H9 (cell line): ENCODE measurements around the gene TYW3. TPM values are rescaled to one million over a fixed set of nuclear protein-coding genes. Genes with fewer than 3 reads are reported as not detected.

Experiments
- DNase-seq: peaks from one replicate; pipeline ENCODE4 v3.0.0-alpha.2; 2017
- H2AFZ ChIP-seq: one replicate; pipeline ENCODE4 v1.6.1; 2013; ENCODE audit warnings: mild to moderate bottlenecking, low read length, control low read depth, moderate library complexity
- H2AK5ac ChIP-seq: 2 replicates; pipeline ENCODE4 v1.6.1; 2013; ENCODE audit warnings: low read length, control low read depth, mixed read lengths; ENCODE audit not compliant: insufficient read length
- H2BK120ac ChIP-seq: one replicate; pipeline ENCODE4 v1.6.1; 2013; ENCODE audit warnings: low read depth, mild to moderate bottlenecking, low read length, control low read depth, inconsistent platforms; ENCODE audit not compliant: poor library complexity, severe bottlenecking
- H2BK12ac ChIP-seq: 2 replicates; pipeline ENCODE4 v1.6.1; 2013; ENCODE audit warnings: low read length, control low read depth, mixed read lengths, low read depth; ENCODE audit not compliant: insufficient read length
- H2BK15ac ChIP-seq: 2 replicates; pipeline ENCODE4 v1.6.1; 2013; ENCODE audit warnings: low read depth, low read length, control low read depth
- H2BK20ac ChIP-seq: one replicate; pipeline ENCODE4 v1.6.1; 2013; ENCODE audit warnings: low read depth, mild to moderate bottlenecking, low read length, control low read depth, inconsistent platforms; ENCODE audit not compliant: poor library complexity, severe bottlenecking
- H2BK5ac ChIP-seq: 2 replicates; pipeline ENCODE4 v1.6.1; 2013; ENCODE audit warnings: low read length, control low read depth, mixed read lengths; ENCODE audit not compliant: insufficient read length
- H3K14ac ChIP-seq: 2 replicates; pipeline ENCODE4 v1.6.1; 2013; ENCODE audit warnings: low read length, control low read depth; ENCODE audit not compliant: insufficient read depth
- H3K18ac ChIP-seq: 2 replicates; pipeline ENCODE4 v1.6.1; 2013; ENCODE audit warnings: low read depth, mild to moderate bottlenecking, mixed read lengths, low read length, control low read depth; ENCODE audit not compliant: insufficient read length
- H3K23ac ChIP-seq: 2 replicates; pipeline ENCODE4 v1.6.1; 2013; ENCODE audit warnings: low read length, control low read depth, mixed read lengths, low read depth; ENCODE audit not compliant: insufficient read length
- H3K23me2 ChIP-seq: 2 replicates; pipeline ENCODE4 v1.6.1; 2013; ENCODE audit warnings: low read depth, mild to moderate bottlenecking, mixed read lengths, low read length, control low read depth; ENCODE audit not compliant: insufficient read length, poor library complexity, severe bottlenecking
- H3K27ac ChIP-seq: 2 replicates; pipeline ENCODE4 v1.5.1; 2013; ENCODE audit warnings: low read length, control low read depth, mixed read lengths, low read depth; ENCODE audit not compliant: insufficient read length
- H3K27me3 ChIP-seq: 2 replicates; pipeline ENCODE4 v1.6.1; 2013; ENCODE audit warnings: low read length, control low read depth, inconsistent platforms; ENCODE audit not compliant: insufficient read depth
- H3K4ac ChIP-seq: 2 replicates; pipeline ENCODE4 v1.6.1; 2013; ENCODE audit warnings: low read depth, mild to moderate bottlenecking, control low read depth, inconsistent platforms, low read length, moderate library complexity
- H3K4me1 ChIP-seq: 2 replicates; pipeline ENCODE4 v1.6.1; 2013; ENCODE audit warnings: low read length, control low read depth, inconsistent platforms; ENCODE audit not compliant: insufficient read depth
- H3K4me2 ChIP-seq: 2 replicates; pipeline ENCODE4 v1.6.1; 2013; ENCODE audit warnings: low read length, control low read depth, mixed read lengths; ENCODE audit not compliant: insufficient read length, insufficient read depth
- H3K56ac ChIP-seq: 2 replicates; pipeline ENCODE4 v1.6.1; 2013; ENCODE audit warnings: low read depth, mild to moderate bottlenecking, mixed read lengths, low read length, control low read depth; ENCODE audit not compliant: insufficient read length
- H3K79me1 ChIP-seq: 2 replicates; pipeline ENCODE4 v1.6.1; 2013; ENCODE audit warnings: low read depth, mild to moderate bottlenecking, moderate library complexity, low read length, control low read depth, inconsistent platforms; ENCODE audit not compliant: insufficient read depth, poor library complexity, severe bottlenecking
- H3K79me2 ChIP-seq: 2 replicates; pipeline ENCODE4 v1.6.1; 2013; ENCODE audit warnings: low read length, control low read depth, inconsistent platforms; ENCODE audit not compliant: insufficient read depth
- H3K9ac ChIP-seq: 2 replicates; pipeline ENCODE4 v1.6.1; 2013; ENCODE audit warnings: low read length, control low read depth, mixed read lengths; ENCODE audit not compliant: insufficient read length; ENCODE audit errors: extremely low read depth
- H3K9me3 ChIP-seq: one replicate; pipeline ENCODE4 v1.6.1; 2013; ENCODE audit warnings: low read depth, low read length, inconsistent platforms; ENCODE audit not compliant: control insufficient read depth
- H3T11ph ChIP-seq: one replicate; pipeline ENCODE4 v1.6.1; 2013; ENCODE audit warnings: mild to moderate bottlenecking, low read length, control low read depth, inconsistent platforms
- H4K20me1 ChIP-seq: one replicate; pipeline ENCODE4 v1.6.1; 2013; ENCODE audit not compliant: control insufficient read depth, insufficient read length, insufficient read depth
- H4K5ac ChIP-seq: 2 replicates; pipeline ENCODE4 v1.6.1; 2013; ENCODE audit warnings: low read depth, mild to moderate bottlenecking, mixed read lengths, low read length, control low read depth; ENCODE audit not compliant: insufficient read length
- H4K8ac ChIP-seq: replicated peaks from 2 replicates; pipeline ENCODE4 v1.6.1; 2013; ENCODE audit warnings: low read length, control low read depth, mixed read lengths, low read depth; ENCODE audit not compliant: insufficient read length
- H4K91ac ChIP-seq: 2 replicates; pipeline ENCODE4 v1.6.1; 2013; ENCODE audit warnings: low read depth, mild to moderate bottlenecking, moderate library complexity, mixed read lengths, low read length, control low read depth; ENCODE audit not compliant: insufficient read length
- H3K27ac Mint-ChIP-seq, 3 experiments: 2 replicates in 2 of 3; 3 replicates in 1 of 3; pipeline ENCODE4 v1.8.0; 2020 to 2021; ENCODE audit warnings: mixed read lengths in 3 of 3, mild to moderate bottlenecking in 1 of 3, moderate library complexity in 1 of 3
- H3K27me3 Mint-ChIP-seq: 2 replicates; pipeline ENCODE4 v1.8.0; 2021; ENCODE audit warnings: low read depth, mild to moderate bottlenecking, moderate library complexity, mixed read lengths
- H3K36me3 Mint-ChIP-seq, 3 experiments: 2 replicates in 2 of 3; 3 replicates in 1 of 3; pipeline ENCODE4 v1.8.0; 2020 to 2021; ENCODE audit warnings: low read depth in 3 of 3, mixed read lengths in 3 of 3; ENCODE audit not compliant: insufficient read depth in 1 of 3
- H3K4me1 Mint-ChIP-seq, 2 experiments: 2 replicates each; pipeline ENCODE4 v1.8.0; 2020; ENCODE audit warnings: mixed read lengths in 2 of 2
- H3K4me3 Mint-ChIP-seq, 2 experiments: 2 replicates in 1 of 2; 3 replicates in 1 of 2; pipeline ENCODE4 v1.8.0; 2020 to 2021; ENCODE audit warnings: mild to moderate bottlenecking in 2 of 2, mixed read lengths in 2 of 2, moderate library complexity in 1 of 2
- H3K9me3 Mint-ChIP-seq, 2 experiments: 2 replicates in 1 of 2; 3 replicates in 1 of 2; pipeline ENCODE4 v1.8.0; 2020; ENCODE audit warnings: mild to moderate bottlenecking in 2 of 2, mixed read lengths in 2 of 2, moderate library complexity in 1 of 2
- WGBS: extraction: QIAGEN DNeasy Blood & Tissue Kit; methylation state at CpG from one replicate; pipeline ENCODE4 v1.1.7; 2013; ENCODE audit warnings: missing lambda C conversion rate, low lambda C conversion rate, mixed read lengths; ENCODE audit not compliant: insufficient read length; ENCODE audit errors: extremely low coverage; 5-methylcytosine and 5-hydroxymethylcytosine counted together
- total RNA-seq: library from RNA; stranded (reverse); gene quantifications from 2 replicates; pipeline ENCODE4 v1.2.1, GENCODE V29; 2021
- TF ChIP-seq, protein P1 (sequence below): fragments of 200-600 bp; sonication (generic); conservative IDR thresholded peaks from 3 replicates; pipeline ENCODE4 v1.8.0; 2021; ENCODE audit warnings: antibody characterized with exemption, mild to moderate bottlenecking

Gene TYW3
- total RNA-seq, 1 experiment from 2014 or later = 10.9 TPM

GRCh38 chr1:74690364-74690696 is 42.6 kb upstream of the TYW3 start:
- H2BK5ac ChIP-seq = no peak overlapping the region
- H3K9me3 ChIP-seq = no peaks in the 10 kb centered on the region
- TF ChIP-seq, protein P1, sequence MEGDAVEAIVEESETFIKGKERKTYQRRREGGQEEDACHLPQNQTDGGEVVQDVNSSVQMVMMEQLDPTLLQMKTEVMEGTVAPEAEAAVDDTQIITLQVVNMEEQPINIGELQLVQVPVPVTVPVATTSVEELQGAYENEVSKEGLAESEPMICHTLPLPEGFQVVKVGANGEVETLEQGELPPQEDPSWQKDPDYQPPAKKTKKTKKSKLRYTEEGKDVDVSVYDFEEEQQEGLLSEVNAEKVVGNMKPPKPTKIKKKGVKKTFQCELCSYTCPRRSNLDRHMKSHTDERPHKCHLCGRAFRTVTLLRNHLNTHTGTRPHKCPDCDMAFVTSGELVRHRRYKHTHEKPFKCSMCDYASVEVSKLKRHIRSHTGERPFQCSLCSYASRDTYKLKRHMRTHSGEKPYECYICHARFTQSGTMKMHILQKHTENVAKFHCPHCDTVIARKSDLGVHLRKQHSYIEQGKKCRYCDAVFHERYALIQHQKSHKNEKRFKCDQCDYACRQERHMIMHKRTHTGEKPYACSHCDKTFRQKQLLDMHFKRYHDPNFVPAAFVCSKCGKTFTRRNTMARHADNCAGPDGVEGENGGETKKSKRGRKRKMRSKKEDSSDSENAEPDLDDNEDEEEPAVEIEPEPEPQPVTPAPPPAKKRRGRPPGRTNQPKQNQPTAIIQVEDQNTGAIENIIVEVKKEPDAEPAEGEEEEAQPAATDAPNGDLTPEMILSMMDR = no peak
- H2BK12ac ChIP-seq = no peak overlapping the region
- Mint-ChIP-seq H3K27ac (peak overlapping the region; percentile 37 to 72 (median 40); a peak in 5 of 7 replicates), H3K4me3 (no peak overlapping the region), H3K27me3 (no peaks in the 10 kb centered on the region; the same call in 1 of the 2 replicates), H3K36me3 (no peaks in the 10 kb centered on the region), H3K9me3 (no peaks in the 10 kb centered on the region; a peak in 1 of 5 replicates), H3K4me1 (peaks cover 4% of the 10 kb centered on the region in 2 experiments; a peak in 3 of 4 replicates)
- no peak overlapping the region for H3K23ac ChIP-seq
- H3K27ac ChIP-seq = no peak overlapping the region
- DNase-seq = no peak
- H3T11ph ChIP-seq = no peak overlapping the region
- no peak overlapping the region for H3K4me2 ChIP-seq
- no CpG with 5 or more reads among the region's 2 CpGs for WGBS
- no peaks in the 10 kb centered on the region for H3K79me1 ChIP-seq
- peak overlapping the region; percentile 91 for H2AFZ ChIP-seq
- no peak overlapping the region for H2BK20ac ChIP-seq
- H3K79me2 ChIP-seq = no peaks in the 10 kb centered on the region
- H3K23me2 ChIP-seq = no peaks in the 10 kb centered on the region
- H3K9ac ChIP-seq = no peak overlapping the region
- H4K8ac ChIP-seq = no peak overlapping the region
- H3K4me1 ChIP-seq = no peaks in the 10 kb centered on the region
- no peak overlapping the region for H3K4ac ChIP-seq
- H3K14ac ChIP-seq = no peak overlapping the region
- H2BK15ac ChIP-seq = no peak overlapping the region
- no peak overlapping the region for H2BK120ac ChIP-seq
- H3K18ac ChIP-seq = no peak overlapping the region
- no peak overlapping the region for H4K5ac ChIP-seq
- no peak overlapping the region for H3K56ac ChIP-seq
- H3K27me3 ChIP-seq = no peaks in the 10 kb centered on the region
- H2AK5ac ChIP-seq = no peak overlapping the region
- H4K91ac ChIP-seq = no peak overlapping the region
- no peaks in the 10 kb centered on the region for H4K20me1 ChIP-seq
